GM12801 (cell line): ENCODE measurements around the gene SAV1.

Experiments used
- CTCF ChIP-seq: IDR thresholded peaks from one replicate; pipeline ENCODE4 v1.5.1; 2011; ENCODE audit warnings: control low read depth; ENCODE audit not compliant: insufficient read length; ENCODE audit errors: extremely low read depth

The SAV1 gene

DNA sequence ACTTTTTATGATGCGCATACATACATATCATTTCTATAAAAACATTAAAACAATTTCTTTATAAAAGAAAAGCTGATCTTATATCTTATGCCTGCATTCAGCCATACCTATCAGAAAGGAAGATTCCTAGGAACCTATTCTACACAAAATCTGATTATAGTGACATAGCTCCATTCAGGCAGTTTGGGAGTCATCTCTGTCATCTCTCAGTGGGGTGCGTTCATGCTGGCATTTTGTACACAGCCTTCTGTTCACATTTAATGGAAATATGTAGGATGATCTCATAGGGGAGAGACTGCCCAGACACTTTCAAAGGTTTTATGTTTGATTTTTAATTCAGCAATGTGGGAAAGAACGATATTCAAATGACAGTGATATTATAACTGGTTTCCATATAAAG, 55.3 kb downstream of the SAV1 start:
- no peak for TF ChIP-seq CTCF

GRCh38 chr14:50610465-50610864, 57.6 kb downstream of the SAV1 start:
- TF ChIP-seq CTCF, result no peak

- TF ChIP-seq CTCF, result no peak
Measured at GRCh38 chr14:50608302-50608851, 59.7 kb downstream of the SAV1 start.

DNA sequence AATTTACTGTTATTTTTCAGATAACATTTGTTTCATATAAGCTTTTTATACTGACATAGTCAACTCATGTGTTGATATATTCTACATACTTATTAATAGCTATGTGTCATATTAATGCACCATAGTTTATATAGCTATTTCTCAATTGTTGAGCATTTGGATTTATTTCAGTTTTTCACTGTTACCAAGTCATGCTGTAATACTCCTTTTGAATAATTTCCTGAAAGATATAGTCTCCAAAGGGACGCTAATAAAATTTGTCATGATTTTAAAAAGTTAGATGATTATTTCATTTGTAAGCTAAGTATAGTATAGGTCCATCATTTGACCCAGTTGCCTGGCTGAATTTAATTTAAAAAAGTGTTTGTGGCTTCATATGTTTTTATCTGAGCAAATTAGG, 60.3 kb downstream of the SAV1 start:
- TF ChIP-seq CTCF, result no peak

GRCh38 chr14:50607181-50607580, 60.9 kb downstream of the SAV1 start:
- no peak for TF ChIP-seq CTCF

DNA sequence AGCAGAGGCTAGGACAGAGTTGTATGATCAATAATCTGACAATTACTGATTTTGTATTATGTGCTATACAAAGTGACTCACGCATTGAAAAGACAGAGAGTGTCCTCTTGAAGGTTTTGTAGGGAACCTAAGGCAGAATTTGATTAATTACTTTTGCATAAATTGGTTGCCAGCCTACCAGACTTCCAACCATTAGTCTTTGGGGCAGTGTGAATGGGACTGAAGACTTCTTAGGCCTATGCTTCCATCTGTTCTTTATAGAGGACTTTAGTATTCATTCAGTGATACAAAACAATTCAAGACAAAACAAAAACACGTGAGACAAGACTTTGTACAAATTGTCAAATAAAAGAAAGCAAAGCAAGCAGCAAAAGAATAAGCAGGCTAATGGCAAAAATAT, 61.6 kb downstream of the SAV1 start:
- no peak for TF ChIP-seq CTCF

GRCh38 chr14:50605766-50606165, 62.3 kb downstream of the SAV1 start:
- TF ChIP-seq CTCF, result no peak

DNA sequence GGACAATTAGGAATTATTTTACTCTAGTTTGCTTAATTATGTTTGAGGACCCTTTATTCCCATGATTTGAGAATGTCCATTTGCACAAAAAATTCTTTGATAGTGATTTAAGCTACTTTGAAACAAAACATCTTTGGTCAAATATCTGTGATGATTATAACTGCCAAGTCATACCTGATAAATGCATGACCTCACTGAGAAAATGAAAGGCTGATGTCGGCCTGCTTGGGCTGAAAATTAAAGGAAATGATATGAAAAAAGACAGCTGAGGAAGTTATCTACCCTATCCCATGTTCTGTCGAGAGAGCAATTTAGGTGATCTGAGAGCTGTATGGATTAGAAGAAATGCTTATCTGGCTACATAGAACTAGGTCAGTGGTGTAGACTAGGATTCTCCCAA, 64.5 kb downstream of the SAV1 start:
- no peak for TF ChIP-seq CTCF
